NK-92 (cell line): ENCODE results near the gene RORB.

Source experiments
- DNase-seq: peaks from one replicate; lab custom pipeline; 2025; ENCODE audit not compliant: unreplicated experiment; lab: John Stamatoyannopoulos, UW

Gene RORB

DNA sequence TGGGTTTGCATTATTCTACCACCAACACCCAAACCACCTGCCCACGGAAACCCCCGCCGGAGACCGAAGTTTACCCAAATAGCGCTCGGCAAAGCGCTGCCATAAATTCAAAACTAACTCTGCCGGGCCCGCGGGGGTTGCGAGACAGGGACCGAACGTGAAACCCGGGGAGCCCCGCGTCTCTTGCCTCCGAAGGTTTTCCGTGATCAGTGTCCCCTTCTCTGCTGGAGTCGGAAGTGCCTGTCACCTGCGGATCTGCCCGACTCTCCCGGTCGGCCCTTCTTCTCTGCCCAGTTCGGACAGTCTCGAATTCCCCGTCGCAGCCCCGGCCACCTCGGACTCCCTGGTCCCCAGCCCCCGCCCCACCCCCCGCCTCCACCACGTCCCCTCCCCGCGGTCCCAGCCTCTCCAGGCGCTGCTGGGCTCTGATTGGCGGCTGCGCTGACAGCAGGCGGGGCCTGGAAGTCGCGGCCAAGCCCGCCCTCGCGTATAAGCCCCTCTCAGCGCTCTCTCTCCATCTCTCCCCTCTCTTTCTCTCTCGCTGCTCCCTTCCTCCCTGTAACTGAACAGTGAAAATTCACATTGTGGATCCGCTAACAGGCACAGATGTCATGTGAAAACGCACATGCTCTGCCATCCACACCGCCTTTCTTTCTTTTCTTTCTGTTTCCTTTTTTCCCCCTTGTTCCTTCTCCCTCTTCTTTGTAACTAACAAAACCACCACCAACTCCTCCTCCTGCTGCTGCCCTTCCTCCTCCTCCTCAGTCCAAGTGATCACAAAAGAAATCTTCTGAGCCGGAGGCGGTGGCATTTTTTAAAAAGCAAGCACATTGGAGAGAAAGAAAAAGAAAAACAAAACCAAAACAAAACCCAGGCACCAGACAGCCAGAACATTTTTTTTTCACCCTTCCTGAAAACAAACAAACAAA lies at the start of gene RORB:
RORB (plus strand) TSS at position 517 of the 929 bp plus-strand sequence. CDS start 642 bp downstream, outside the sequence.
- no peak for DNase-seq

DNA sequence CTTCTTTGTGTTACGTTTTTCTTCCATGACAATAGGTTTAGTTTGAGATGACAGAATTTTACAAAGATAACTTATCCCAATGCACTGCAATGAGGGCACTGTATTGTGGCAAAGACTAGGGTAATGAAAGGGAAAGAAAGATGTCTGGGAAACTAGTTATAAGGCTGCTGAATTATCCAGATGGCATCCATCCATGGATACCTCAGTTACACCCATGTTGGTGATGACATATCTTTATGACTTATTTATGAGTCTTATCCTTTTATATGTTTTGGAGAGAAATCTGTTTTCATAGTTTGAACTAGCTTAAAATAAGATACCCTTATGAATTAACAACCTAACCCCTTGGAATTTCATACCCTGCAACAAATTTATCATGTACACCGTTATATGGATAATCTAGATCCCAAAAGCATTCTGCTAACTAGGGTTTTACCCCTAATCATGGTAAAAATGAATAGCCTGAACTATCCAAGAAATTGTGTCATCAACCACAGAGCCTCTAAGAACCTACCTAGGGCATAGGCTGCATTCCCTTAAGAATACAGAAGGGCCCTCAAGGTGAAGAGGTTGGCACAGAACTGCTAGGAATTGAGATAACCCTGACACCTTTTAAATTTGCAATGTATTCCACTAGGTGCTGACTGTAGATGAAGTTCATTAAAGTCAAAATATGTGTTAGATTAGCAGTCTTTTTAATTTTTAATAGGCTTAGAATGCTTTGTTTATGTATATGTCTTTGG lies 49.5 kb upstream of the RORB start:
- DNase-seq, result no peak

DNA sequence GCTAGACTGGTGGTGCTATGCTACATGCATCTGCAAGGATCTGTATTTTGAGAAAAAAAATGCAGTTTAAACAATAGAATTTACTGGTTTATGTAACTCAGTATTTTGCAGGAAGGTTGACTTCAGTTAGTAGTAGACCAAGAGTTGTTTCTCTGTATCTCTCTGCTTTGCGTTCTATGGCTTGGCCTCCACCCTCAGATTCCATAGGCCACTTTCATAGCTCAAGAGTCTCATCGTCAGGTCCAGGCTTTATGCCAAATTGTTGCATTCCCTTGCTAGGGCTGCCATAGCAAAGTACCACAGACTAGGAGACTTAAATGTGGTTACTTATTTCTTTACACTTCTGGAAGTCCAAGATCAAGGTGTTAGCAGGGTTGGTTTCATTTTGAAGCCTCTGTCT lies 48.1 kb upstream of the RORB start:
- DNase-seq, result no peak

DNA sequence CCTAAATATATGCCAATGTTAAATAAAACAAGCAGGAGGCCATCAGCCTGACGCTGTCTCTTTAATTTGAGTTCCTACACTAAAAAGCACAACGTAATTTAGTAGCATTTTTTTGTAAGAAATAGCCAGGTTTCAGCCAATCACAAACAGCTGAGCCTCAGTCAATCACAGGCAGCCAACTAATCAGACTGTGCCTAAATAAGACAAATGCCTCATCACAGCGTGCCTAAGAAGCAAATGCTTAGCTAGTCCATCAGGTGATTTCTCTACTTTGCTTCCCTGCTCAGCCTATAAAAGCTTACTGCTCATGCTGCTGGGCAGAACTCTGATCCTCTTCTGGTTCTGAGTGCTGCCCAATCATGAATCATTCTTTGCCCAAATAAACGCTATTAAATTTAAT lies 38.3 kb upstream of the RORB start:
- DNase-seq, result no peak

DNA sequence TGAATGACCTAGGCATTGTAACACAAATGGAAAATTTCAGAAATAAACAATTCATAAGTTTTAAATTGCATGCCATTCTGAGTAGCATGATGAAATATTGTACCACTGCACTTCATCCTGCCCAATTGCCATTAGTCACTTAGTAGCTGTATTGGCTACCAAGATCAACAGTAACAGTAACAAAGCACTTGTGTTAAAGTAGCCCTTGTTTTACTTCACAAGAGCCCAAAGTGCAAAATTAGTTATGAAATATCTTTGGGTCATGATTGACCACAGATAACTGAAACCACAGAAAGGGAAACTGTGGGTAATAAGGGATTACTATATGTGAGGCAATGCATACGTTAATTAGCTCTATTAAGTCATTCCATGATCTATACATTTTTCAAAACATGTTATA lies 33.3 kb upstream of the RORB start:
- no peak for DNase-seq

DNA sequence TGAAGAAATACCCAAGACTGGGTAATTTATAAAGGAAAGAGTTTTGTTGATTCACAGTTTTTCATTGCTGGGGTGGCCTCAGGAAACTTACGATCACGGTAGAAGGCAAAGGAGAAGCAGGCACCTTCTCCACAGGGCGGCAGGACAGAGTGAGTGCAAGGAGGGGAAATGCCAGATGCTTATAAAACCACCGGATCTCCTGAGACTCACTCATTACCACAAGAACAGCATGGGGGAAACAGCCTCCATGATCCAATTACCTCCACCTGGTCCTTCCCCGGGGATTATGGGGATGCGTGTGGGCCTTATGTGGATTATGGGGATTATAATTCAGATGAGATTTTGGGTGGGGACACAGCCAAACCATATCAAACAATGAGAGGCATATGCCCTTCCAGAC lies 18.5 kb upstream of the RORB start:
- DNase-seq, result no peak

DNA sequence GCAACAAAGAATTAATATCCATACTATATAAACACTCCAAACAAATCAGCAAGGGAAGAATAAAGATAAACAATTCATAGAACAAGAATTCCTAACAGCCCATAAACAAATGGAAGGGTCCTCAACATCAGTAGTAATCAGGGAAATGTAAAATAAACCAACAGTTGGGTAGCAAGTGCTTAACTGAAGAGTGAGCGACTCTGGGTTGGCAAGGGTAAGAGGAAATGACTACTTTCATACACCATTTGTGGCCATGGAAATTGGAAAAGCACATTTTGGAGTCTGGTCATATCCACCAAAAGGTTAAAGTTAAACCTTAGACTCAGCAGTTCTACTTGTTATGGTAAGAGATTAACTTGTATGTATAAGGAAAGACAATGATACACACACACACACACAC lies 17.4 kb upstream of the RORB start:
- no peak for DNase-seq

DNA sequence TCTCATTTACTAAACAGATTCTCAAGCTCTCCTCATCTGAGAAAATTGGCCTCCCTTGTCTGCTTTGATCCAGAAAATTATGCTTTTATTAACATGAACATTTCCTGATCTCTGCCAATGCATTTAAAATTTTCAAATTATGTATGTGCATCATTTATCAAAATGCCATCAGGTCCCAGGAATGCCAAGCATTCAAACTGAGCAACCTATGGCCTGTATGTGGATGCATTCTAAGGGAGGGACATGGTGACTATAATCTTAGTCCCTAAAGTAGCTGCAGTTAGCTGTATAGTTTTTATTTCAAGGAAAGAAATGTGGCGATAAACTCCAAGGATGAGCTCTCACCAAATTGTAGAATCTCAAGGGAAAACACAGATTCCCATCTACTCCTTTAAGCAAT lies 9.7 kb upstream of the RORB start:
- DNase-seq, result no peak

DNA sequence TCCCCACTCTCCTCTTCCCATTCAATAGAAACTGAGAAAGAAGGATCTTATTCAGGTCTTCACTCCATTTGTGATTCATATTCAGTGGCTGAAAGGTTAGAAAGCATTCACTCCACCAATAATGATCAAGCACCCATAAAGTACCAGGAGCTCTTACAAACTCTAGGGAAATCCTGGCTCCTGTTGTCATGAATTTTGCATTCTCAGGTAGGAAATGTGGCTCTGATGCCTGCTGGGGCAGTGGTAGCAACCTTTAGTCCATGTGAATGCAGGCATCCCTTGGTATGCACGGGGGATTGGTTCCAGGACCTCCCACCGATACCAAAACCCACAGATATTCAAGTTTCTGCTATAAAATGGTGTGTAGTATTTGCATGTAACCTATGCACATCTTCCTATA lies 3.6 kb upstream of the RORB start:
- DNase-seq, result no peak

DNA sequence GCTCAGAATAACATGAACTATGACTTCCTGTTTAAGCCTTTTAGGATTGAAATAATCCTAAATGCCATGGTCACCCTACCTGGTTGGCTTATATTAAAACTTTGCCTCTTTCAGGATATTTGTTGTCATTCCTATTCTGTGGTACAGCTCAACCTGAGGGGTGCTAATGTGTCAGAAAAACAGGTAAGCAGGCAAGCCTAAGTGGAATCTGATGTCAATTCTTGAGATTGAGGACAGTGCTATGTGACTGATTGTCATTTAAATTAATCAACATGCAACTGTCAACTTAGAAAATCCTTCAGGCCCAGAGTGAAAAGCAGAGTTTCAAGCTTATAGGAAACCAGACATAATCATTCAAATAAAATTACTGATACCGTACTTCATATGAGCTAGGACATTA lies 2.6 kb upstream of the RORB start:
- no peak for DNase-seq

DNA sequence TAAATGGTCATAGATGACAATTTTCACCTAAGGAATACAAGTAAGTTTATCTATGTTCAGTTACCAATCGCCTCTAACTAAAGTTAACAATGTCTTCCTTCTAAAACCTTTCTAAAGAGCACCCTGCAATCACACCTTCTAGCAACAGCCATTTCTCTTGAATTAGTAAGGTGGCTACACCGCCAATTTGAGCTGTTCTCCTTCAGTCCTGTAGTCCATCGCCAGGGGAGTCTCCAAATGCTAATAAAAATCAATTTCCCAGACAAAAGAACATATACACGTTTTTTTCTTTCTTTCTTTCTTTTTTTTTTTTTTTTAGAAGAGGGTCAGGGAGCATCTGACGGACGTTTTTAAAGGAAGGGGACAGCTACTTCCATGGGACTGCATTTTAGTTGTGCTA lies 729 bp upstream of the RORB start:
- no peak for DNase-seq

DNA sequence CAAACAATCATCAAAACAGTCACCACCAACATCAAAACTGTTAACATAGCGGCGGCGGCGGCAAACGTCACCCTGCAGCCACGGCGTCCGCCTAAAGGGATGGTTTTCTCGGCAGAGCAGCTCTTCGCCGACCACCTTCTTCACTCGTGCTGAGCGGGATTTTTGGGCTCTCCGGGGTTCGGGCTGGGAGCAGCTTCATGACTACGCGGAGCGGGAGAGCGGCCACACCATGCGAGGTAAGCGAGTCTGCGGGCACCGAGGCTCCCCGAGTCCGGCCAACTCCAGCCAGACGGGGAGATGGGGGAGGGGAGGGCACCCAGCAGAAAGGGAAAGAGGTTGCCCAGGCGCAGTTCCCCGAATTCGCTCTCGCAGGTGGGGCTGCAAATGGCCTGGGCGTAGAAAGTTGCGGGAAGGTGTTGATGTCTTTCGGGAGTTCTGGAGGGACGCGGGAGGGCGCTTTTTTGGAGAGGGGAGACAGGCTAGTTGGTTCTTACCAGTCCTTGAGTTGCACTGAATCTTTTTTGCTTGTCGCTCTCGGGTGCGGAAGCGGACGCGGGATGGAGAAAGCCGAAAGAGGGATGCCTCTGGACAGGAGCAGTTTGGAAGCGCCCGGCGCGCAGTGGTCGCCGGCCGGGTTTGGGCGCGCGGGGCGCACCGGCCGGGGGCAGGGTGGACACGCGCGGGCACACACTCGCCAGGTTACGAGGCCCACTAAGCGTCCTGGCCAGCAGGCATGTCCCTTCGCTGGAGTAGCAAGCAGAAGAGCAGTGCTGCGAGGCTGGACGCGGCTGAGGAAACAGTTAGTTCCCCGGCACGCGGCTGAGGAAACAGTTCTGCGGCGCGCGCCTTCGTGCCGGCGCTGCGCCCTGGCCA lies 849 bp downstream of the RORB start:
- no peak for DNase-seq

DNA sequence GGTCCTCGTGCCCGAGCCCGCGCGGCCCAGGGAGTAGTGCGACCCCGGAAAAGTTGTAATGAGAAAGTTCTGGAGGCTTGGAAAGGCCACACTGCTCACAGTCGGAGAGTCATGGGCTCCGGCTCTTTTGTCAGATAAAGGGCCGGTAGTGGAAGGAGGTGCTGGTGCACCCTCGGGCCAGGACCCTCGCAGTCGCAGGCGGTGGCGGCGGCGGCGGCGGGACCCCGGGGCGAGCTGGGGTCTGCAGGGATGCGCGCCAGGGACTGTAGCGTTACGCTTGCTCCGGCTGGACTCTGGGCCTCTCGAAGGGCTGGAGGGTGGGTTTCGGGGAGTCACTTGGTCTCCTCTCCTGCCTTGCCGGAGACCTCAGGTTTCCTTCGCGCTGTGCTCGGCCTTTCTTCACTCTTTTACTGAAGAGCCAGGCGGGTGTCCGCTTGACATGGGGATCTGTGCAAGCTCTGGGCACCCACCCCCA lies 1.5 kb downstream of the RORB start:
- DNase-seq, result no peak

DNA sequence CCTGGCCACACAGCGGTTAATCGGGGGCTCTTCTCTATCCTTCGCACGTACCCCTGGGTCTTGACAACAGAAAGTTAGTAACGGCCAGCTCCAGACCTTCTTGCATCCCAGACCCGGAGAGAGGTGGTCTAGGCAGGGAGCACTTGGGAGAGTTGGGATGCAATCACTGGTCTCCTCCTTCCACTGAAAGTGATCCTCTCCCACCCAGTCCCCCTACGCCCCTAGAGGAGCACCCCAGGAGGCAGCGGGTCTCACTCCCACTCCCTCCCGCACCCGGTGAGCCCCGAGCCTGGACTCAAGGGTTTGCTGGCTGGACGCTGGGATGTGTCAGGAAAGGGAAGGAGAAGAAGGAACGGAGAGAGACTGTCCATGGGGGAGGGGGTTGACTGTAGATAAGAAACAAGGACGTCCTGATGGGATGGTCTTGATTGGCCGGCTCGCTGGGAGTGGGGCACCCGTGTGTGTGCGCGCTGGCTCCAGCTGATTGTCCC lies 2.0 kb downstream of the RORB start:
- no peak for DNase-seq

DNA sequence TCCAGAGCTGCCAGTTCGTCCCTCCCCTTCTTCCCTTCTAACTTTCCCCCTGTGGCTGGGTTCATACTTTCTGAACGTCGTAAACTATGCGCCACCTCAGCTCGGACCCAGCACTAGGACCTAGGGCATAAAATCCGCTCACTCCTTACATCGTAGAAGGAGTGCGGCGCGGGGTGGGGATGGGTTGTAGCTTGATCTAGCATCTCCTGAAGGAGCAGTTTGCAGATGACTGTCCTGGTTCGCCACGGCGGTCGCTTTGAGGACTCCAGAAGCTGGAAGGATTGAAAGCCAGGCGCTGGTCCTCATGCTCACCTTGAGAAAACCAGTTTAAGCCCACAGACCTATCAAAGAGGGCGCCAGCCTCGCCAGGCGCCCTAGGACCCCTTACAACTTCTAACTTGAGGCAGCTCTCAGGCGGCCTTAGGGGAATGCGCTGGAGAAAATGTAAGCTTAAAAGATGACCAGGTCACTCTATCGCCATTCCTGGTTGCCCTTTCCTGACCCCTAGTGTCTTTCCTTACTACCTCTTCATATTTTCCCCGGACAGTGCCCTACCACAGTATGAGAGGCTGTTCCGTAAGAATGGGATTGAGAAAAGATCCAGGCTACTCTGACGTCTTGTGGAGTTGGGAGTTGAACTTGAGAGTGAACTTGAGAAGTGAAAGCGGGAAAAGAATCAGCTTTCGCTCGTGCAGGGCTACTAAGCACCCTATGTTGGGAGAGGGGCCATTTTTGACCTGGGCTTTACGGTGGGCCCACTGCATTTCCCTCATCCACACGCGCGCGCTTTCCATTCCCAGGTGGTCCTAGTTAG lies 2.8 kb downstream of the RORB start:
- no peak for DNase-seq

DNA sequence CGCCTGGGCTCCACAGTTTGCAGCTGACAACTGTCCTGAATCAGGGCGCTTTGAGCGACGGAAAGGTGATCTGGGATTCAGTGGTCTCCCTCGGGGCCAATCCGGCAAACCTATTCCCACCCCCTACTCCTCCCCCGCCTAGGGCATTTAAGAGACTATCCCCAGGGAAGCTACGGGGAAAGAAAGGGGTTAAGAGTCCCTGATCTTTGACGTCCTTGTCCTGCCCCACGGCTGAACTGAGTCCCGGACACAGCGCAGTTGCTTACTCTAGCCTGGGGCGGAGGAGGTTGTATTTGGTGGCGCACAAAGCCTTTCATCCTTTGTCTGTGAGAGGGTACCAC lies 3.4 kb downstream of the RORB start:
- no peak for DNase-seq

DNA sequence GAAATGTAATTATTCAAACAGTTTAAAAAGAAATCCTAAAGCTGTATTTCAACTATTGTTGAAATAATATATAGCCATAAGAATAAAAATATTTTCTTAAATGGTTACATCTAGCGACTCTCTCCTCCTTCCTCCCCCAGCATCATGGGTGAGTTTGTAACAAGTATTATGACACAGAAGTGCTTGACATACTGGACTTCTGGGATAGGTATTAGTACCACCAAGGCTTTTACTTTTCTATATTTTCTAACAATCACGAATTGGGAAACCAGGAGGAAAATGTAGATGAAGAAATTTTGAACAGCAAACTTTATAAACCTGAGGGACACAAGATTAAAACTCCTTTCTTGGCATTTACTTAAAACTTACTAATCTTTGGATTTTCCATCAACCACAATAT lies 4.4 kb downstream of the RORB start:
- DNase-seq, result no peak

DNA sequence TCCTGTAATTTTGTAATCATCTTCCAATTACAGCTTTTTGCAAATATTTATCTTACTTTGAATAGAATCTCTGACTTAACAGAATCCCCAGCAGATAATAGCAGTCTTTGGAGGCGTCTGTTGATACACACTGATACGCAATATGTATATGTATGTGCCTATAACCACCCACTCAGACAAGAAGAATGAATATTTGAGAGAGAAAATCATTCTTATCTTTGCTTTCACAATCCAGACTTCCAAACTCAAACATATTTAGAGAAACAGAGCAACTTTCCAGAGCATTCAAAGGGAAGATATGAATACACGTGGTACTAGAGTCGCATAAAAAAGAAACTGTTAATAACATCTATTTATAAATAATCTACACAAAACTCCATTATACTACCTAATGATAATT lies 6.1 kb downstream of the RORB start:
- DNase-seq, result no peak

DNA sequence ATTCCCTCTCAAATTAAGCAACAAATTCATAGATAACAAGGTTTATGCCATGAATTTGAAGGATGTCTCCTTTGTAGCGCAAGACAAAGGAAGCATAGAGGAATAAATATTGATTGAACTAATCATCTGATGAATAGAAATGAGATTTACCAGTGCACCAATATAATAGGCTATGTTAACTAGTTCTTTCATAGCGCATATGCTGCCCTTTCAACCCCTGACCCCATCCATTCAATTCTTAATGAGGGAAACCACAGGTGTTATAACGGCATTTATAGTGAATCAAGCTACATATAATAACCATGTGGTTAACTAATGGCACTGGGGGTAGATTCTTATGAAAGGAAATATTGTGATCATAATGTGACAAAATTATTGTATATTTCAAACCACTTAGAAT lies 6.5 kb downstream of the RORB start:
- DNase-seq, result no peak

DNA sequence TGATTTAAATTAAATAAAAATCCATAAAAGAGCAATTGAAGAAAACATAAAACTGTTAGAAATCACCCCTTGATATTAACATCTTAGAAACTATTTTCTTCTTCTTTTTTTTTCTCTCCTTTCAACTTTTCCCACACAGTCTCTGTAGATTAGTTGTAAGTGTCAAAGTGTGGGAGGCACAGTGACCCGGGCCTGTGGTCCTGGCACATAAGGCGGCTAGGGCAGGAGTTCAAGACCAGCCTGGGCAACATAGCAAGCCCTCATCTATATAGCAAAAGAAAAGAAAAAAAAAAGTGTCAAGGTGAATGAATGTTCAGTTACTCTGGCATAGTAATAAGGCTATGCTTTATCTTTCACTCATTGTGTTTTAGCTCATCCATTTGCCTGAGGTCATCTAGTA lies 14.2 kb downstream of the RORB start:
- no peak for DNase-seq
